SIG-M5 treated with dmso at 0.1 percent for 504 hours (cell line): Measurements from ENCODE around the gene EPHA10.

Source experiments
- DNase-seq: peaks from one replicate; lab custom pipeline; 2025; ENCODE audit not compliant: unreplicated experiment; lab: John Stamatoyannopoulos, UW

The EPHA10 gene

DNA sequence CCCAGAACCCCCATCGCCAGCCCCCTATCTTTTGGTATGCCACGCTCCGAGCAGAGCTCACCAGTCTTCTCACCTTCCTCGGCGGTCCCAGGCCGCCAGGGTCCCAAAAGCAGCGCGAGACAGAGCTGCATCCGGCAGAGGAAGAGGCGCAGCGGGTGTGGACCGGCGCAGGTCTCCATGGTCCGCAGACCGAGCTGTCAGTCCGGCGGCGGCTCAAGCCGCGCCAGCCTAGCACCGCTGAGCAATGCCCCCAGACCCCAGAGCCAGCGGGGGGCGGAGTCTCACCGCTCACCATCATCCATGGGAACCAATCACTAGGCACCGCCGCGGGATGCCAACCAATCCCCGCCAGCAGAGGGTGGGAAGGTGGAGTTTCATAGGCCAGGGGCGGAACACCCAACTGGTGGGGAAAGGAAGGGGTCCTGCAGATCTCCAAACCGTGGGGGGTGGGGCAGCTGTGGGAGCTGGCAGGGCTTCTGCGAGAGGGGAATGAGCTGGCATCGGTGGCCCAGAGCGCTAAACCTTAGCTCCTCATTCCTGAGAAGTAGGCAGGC lies at the start of gene EPHA10:
Gene EPHA10 (minus strand): TSS at position 233 of the 554 bp plus-strand sequence. CDS start 54 bp downstream, at position 179.
- DNase-seq, result no peak

DNA sequence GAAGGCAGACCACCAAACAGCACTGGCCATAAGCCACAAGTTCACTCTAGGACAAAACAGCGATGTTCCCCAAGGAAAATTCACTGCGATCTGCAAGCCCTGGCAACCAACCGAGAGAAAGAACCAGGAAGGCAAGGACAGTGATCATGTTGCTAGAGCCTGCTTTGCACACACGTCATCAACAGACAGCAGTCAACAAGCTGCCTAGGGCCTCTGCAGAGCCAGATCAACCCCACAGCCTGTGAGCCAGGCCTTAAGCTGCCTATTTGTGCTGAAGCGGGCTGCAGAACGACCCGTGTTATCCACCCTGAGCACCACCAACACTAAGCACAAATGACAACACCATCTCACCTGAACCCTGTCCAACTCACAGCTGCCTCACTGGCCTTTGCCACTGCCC lies 49.3 kb upstream of the EPHA10 start:
- DNase-seq, result no peak

DNA sequence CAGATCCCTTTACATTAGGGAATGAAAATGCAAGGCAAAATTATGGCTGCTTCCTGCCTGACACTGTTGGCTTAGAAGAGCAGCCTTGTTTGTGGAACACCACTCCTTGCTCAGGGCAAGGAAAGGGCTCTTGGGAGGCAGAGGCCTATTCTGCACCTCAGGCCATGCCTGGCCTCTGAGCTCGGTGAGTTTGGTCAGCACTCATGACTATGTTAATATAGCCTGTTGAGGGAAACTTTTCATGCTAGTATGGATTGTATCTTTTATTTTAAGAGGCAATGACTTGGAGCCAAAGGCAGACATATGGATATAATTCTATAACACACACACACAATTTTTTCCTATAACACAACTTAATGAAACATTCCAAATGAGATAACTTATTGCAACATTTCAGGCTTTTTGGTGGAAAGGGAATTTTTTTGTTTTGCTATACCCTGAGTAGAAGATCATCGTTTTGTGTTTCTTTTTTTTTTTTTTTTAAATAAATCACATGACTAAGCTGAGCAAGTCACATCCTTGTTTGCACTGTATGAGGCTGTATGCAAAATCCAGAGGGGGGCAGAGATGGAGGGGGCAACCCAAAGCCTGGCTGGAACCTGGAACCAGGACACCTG lies 48.7 kb upstream of the EPHA10 start:
- DNase-seq, result no peak

DNA sequence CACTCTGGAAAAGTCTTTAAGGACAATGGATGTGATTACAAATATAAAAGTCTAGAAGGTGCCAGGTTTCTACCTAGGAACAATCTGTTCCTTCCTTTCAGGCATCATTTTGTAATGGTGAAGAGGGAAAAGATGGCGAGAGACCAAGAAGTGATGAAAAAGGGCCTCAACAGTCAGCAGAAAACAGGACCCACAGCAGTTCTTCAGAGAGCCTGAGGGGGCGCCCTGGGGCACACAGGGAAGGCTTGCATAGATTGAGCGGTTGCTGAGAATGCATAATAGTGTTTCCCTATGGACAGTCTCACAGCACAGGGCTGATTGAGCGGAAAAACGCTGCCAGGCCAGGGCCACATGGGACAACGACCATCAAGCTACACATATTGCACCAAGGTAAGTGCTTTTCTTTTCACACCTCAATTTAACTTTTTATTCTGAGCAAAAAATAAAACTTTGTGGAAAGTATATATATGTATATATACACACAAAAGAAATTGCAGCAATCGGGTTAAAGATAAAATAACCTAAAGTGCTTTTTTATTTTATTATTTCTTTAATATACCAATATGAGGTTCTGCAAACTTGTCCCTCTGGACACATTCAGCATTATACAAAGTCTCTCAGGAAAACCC lies 46.2 kb upstream of the EPHA10 start:
- DNase-seq, result peak; percentile 83

DNA sequence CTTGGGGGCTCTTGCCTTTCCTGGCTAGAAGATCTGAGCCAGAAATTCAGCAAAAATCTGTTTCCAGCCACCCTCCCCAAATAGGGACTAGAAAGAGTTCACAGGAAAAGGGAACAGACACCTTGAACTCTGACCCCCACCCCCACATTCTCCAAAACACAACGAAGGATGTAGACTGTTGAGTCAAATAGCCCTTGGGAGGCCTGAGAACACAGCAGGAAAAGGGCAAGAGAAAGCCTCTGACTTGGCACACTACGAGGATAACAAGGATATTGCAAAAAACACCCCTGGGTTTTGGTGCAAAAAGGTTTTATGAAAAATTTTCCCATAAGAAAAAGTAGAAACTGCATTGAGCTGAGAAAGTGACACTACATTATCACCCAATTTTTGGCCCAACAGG lies 45.0 kb upstream of the EPHA10 start:
- DNase-seq, result no peak

DNA sequence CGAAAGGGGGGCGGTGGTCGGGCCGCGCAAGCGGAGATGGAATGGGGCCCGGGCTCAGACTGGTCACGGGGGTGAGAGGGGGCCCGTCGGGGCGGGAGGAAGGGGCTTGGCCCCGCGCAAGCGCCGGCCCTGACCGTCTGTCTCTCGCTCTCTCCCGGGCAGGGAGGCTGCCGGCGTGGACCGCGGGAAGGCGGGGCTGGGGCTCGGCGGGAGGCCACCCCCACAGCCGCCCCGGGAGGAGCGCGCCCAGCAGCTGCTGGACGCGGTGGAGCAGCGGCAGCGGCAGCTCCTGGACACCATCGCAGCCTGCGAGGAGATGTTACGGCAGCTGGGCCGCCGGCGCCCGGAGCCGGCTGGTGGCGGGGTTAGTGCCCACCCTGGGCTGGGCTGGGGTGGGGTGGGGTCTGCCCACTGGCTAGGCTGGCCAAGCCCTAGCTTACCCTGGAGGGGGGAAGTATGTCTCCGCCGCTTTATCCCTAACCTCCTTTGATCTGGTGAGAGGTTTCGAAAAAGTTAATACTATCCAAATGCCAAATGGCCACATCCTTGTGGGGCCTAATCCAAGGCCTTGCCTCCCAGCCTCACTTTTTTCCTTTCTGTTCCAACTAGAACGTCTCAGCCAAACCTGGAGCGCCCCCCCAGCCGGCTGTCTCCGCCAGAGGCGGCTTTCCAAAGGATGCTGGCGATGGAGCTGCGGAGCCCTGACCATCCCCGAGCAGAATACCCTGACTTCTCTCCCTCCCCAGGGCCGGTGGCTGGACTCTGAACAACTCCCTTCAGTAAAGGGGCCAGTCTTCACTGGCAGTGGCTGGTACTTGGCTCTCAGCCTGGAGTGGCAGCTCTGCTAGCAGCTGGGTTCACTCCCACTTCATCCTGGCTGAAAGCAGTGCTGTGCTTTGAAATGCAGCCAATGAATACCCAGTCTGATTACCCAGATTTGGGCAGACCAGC lies 43.7 kb upstream of the EPHA10 start:
- peak; percentile 51 for DNase-seq

DNA sequence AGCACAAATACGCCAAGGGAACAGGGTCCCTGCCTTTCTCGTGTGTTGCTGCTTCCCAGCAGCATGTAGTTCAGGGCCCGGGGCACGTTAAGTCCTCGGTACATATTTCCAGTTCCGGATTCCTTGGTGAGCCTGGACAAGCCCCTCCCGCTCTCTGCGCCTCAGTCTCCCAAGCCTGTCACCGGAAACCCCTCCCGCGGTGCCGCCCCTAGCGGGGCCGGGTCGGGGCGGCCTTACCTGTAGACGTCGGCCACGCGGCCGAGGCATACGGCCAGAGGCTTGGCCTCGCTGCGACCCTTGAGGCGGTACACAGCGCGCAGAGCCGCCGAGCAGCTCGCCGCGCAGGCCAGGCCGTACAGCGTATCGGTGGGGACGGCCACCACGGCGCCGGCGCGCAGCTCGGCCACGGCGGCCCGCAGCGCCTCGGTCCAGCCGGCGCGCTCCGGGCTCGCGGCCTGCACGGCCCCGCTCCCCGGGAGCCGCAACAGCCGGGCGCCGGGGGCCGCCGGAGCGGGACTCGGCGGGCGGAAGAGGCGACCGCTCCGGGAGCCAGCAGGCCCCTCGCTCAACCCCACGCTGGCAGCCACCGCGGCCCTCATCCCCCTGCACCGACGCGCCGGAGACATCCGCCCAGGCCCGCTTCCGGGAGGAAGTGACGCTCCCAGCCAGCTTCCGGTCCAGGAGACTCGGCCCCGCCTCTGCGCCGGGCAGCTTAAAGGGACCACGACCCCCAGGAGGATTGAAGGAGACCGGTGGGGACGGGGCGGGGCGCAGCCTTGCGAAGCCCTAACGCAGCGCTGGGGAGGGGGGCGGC lies 42.8 kb upstream of the EPHA10 start, which contains the start of the genes C1orf122 and YRDC:
Gene C1orf122 (plus strand): TSS at position 236 of the 814 bp plus-strand sequence. CDS start 615 bp downstream, outside the sequence.
Gene YRDC (minus strand): TSS at position 654 of the 814 bp plus-strand sequence. CDS start 28 bp downstream, at position 626.
- DNase-seq, result peak; percentile 89

DNA sequence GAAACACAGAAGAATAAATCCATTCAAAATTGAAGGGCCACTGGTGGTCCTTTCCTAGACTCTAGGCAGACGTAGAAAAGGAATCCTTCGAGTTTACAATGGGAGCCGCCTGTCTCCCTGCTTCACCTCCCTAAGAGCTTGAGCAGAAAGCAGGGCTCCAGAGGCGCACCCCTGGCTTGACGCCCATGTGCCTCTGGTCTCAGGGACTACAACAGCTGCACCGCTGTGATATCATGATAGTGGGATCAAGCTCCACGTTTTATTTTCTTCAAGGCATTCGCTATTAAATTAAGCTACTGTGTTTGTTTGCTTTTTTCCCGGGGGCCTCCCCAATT lies 42.3 kb upstream of the EPHA10 start:
- DNase-seq, result no peak

DNA sequence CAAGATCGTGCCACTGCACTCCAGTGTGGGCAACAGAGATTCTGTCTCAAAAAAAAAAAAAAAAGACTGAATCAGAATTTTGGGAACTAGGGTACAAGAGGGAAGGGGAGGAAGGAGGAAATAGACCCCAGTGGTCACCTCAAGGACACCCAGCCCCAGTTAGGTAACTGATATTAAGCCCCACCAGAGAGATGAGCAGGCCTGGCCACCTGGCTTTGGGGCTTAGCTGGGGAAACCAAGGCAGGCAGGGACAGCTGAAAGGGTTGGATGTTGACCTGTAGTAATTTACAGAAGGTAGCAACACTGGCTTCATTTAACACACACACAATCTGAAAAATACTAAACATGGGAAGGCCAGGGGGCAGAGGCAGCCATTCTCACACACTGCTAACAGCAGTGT lies 37.5 kb upstream of the EPHA10 start:
- no peak for DNase-seq

DNA sequence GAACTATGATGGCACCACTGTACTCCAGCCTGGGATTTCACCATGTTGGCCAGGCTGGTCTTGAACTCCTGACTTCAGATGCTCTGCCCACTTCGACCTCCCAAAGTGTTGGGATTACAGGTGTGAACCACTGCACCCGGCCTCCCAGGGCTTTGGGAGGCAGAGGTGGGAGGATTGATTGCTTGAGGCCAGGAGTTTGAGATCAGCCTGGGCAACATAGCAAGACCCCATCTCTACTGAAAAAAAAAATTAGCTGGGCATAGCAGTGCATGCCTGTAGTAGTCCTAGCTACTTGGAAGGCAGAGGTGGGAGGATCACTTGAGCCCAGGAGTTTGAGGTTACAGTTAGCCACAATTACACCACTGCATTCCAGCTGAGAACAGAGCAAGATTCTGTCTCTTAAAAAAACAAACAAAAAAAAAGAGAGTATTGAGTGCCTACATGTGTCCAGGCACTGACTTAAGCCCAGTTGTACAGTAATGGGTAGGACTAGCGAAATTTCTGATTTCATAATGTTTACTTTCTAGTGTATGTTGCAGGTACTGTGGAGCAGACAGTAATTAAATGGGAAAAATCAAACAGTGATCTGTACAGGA lies 32.9 kb upstream of the EPHA10 start:
- DNase-seq, result no peak

DNA sequence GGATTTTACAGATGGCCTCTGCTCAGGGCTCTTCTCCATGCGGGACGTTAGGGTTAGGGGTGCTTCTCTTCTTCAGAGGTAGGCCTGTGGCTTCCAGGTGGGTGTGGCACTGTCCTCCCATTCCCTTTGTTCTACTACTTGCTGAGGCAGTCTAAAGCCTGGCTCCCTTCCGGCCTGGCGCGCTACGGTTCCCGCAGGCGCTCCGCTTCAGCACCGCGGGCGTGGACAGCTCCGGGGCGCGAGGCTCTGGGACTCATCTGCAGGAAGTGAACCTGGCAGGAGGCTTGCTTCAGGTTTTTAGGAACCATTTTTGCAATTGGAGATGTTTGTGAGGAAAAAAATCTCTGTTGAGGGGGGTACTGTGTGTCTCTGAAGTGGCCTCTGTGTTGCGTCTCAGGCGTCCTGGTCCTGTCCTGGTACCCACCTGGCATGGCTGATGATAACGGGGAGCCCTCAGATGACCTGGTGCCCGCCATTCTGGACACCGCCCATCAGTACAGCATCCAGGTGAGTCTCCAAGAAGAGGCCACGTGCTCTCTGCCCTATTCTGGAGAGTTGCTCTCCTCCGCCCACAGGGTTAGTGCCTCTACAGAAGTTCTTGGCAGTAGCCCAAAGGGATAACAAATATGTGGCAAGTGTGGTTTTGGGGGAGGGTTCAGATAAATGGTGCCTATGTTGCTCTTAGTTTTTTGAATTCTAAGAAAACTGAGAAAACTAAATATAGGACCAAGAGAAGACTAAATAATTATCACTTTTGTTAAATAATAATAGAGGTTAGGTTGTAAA lies 30.6 kb upstream of the EPHA10 start:
- no peak for DNase-seq

DNA sequence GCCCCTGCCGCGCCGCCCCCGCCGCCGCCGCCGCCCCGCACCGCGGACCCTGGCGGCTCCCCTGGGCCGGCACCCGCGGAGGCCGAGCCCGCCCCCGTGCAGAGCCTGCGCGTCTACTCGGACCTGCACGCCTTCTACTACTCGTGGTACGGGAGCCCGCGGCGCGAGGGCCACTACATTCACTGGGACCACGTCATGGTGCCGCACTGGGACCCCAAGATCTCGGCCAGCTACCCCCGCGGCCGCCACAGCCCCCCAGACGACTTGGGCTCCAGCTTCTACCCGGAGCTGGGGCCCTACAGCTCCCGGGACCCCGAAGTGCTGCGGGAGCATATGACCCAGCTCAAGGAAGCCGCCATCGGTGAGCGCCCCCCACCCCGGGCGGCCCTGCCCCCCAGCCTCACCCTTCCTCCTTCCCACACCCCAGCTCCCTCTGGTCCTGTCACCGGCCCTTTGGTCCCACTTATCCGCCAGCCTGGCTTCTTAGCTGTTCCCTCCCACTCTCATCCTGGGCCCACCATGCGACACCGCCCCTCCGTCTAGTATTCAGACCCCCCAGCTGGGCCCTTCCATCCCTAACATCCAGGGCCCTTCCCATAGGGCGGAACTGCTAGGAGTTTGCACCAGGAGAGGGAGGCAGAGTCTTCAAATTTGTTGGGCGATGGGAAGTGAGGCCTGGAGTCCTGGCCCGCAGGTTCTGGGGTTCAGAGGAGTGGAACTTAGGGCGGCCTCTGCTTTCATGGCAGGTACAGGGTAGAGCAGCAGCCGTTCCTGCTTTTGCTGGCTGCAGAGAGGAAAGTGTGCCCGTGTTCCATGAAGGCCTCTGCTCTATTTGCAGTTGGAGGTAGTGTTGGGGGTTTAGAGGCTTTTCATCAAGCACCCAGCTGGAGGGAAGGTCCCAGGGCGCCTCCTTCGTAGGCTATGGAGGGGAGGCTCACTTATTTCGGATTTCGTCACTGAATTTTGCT lies 29.7 kb upstream of the EPHA10 start:
- no peak for DNase-seq

DNA sequence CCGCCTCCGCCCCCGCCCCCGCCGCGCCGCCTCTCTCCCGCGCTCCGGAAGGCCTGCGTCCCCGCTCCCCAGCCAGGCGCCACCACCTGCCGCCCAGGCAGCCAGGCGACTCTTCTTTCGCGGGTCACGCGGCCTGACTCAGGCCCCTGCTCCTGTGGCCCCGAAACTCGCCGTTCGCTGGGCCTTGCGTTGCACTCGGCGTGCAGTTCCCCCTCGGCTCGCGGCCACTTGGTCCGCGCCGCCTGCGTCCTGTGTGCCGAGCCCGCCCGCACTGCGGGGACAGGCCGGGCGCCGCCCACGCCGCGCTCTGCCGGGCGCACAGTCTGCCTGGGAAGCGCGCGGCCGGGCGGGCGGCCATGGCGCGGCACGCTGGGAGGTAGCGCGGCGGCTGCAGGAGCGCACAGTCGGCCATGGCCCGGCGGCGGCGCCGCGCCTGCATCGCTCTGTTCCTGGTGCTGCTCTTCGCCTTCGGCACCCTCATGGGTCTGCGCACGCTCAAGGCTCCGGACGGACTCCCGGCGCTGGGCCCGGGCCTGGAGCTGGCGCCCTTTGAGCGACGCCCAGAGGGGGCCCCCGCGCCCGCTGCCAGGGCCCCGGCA lies 29.0 kb upstream of the EPHA10 start, which contains the start of gene MANEAL:
Gene MANEAL (plus strand): TSS at position 75 of the 599 bp plus-strand sequence. CDS start 336 bp downstream, at position 411.
- peak; percentile 29 for DNase-seq

DNA sequence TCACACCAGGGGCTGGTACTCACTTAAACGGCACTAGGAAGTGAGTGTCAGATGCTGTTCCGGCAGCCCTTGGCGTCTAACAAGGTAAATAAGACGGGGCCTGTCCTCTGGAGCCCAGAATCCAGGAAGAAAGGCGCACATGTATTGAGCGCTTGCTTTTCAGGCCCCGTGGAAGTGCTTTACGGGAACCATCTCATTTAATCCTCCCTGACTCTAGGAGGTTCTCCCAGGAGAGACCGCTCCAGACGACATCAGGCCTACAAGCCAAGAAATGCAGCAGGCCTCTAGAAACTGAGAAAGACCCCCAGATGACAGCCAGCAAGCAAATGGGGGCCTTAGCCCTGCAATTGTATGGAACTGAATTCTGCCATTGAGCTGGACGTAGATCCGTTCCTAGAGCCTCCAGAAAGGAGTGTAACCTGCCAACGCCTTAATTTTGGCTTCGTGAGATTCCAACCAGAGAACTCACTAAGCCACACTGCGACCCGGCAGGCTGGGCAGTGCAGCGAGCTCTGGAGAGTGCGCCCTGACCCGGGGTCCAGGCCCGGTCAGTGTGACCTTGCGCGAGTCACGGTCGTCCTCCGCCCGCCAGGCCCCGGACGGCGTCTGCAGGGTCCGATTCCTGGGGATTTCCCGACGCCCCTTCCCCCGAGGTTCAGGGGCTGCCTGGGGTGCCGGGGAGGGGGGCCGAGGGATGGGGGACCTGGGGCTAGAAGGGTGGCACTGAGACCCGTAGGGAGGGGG lies 28.2 kb upstream of the EPHA10 start:
- DNase-seq, result no peak

DNA sequence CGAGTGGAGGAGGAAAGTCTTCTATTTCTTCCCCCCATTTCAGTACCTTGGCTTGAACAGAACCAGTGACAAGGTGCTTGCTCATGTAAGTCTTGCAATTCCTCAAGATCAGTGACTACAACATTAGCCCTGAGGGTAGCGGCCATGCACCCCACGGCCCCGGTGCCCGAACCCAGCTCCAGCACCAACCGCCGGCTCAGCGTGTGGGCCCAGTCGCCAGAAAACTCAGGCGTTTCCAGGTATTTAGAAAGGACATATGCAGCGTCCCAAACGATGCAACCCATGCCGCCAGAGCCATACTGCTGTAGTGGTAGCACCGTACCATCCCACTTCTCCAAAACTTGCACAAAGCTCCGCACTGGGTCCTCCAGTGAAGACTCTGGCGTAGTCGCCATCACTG lies 17.6 kb upstream of the EPHA10 start:
- DNase-seq, result no peak

DNA sequence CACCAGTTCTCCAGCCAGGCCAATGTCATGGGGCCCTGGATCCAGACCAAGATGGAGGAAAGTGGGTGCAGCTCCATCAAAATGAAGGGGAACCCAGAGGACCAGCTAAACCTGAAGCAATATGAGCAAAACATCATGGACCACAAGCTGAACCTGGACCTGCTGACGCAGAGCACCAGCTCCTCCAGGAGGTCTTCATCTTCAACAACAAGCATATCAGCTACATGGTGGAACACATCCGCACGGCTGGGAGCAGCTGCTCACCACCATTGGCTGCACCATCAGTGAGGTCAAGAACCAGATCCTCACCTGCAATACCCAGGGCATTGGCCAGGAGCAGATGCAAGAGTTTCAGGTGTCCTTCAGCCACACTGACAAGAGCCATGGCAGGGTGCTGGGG lies 13.7 kb upstream of the EPHA10 start:
- no peak for DNase-seq

DNA sequence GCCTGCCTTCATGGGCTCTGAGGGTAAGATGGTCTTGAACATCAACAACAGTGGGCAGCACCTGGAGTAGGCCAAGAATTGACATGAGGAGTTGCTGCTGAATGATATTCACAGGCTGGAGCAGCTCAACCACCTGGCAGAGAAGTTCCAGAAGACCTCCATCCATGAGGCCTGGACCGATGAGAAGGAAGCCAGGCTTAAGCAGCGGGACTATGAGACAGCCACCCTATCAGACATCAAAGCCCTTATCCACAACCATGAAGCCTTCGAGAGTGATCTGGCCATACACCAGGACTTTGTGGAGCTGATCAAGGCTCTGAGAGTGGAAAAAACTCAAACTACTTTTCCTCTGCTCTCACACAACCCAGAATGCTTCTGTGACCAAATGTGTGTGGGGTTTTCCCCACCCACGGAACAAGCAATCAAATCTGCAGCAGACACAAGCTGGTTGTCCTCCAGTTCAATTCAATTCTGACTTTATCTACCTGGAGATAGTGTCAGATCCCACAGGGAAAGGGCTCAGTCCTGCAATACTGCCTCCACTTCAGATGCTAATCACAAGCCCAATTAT lies 12.1 kb upstream of the EPHA10 start:
- DNase-seq, result no peak
